ENCODE data around the gene SPOCK2. TPM values are rescaled to one million over a fixed set of nuclear protein-coding genes. Genes with fewer than 3 reads are reported as not detected.

The SPOCK2 gene
- total RNA-seq, 2 experiments from 2014 or later = 0.76 to 7.5 TPM

GRCh38 chr10:72098836-72099599, 10.7 kb upstream of the SPOCK2 start:
- peaks cover 14% of the 10 kb centered on the region; the same call in 1 of the 2 replicates for H3K36me3 ChIP-seq (ENCODE audit: insufficient read depth, low read length)
- H2AFZ ChIP-seq (ENCODE audit: low read length) = no peak overlapping the region
- CTCF ChIA-PET (ENCODE audit: unreplicated experiment) = no interaction called here
- no peaks in the 10 kb centered on the region for H3K9me2 ChIP-seq (ENCODE audit: insufficient read depth, low read length)
- no peak overlapping the region for H3K27ac ChIP-seq (ENCODE audit: low read depth, low read length, poor library complexity, severe bottlenecking)
- TF ChIP-seq, protein P1, sequence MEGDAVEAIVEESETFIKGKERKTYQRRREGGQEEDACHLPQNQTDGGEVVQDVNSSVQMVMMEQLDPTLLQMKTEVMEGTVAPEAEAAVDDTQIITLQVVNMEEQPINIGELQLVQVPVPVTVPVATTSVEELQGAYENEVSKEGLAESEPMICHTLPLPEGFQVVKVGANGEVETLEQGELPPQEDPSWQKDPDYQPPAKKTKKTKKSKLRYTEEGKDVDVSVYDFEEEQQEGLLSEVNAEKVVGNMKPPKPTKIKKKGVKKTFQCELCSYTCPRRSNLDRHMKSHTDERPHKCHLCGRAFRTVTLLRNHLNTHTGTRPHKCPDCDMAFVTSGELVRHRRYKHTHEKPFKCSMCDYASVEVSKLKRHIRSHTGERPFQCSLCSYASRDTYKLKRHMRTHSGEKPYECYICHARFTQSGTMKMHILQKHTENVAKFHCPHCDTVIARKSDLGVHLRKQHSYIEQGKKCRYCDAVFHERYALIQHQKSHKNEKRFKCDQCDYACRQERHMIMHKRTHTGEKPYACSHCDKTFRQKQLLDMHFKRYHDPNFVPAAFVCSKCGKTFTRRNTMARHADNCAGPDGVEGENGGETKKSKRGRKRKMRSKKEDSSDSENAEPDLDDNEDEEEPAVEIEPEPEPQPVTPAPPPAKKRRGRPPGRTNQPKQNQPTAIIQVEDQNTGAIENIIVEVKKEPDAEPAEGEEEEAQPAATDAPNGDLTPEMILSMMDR (conservative IDR thresholded peaks at IDR 0.05; ENCODE audit: low read length) = no peak
- TF ChIP-seq EZH2phosphoT487 (IDR thresholded peaks at IDR 0.05; ENCODE audit: borderline replicate concordance, low read depth, low read length) = no peak
- no peak for DNase-seq (ENCODE audit: low spot score)
- no peaks in the 10 kb centered on the region for H4K20me1 ChIP-seq (ENCODE audit: insufficient read depth, low read length)
- no peaks in the 10 kb centered on the region for H3K4me1 ChIP-seq (ENCODE audit: insufficient read depth, low read length, poor library complexity, severe bottlenecking)
- H3K4me3 ChIP-seq (ENCODE audit: low read depth, low read length, poor library complexity, severe bottlenecking) = no peak overlapping the region
- no TSS peak for BruUV-seq (replicated peaks)
- no peaks in the 10 kb centered on the region for H3K9me3 ChIP-seq (ENCODE audit: low read length)
- POLR2A ChIA-PET = interaction anchor here (0.6 kb wide), 1 partner anchor 163 kb away, joined by 12 read pairs; no protein-coding TSS in a partner anchor
- no peak overlapping the region for H3K4me2 ChIP-seq (ENCODE audit: low read length)
- intact Hi-C loops (cut with micrococcal nuclease; ENCODE audit: unreplicated experiment) = no loop called here
- no peaks in the 10 kb centered on the region for H3K79me2 ChIP-seq (ENCODE audit: insufficient read depth, low read depth, low read length)

DNA sequence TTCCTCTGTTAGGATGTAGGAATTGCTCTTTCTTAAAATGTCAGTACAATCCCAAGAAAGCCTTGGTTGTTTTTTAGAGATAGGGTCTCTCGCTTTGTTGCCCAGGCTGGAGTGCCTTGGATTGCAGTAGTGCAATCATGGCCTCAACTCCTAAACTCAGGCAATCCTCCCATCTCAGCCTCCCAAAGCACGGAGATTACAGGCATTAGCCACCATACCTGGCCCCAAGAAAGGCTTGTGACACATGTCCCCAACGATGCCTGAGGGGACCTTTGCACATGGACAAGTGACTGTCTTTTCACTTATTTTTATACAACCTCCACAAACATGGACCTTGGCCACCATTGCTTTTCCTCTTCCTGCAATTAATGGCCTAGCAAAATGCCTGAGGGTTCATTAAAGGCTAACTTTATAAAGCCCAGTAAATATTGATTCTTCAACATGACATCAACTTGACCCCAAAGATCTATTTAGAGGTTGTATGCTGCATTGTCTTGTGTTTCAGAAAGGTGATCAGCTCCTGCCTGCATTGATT, 10.0 kb upstream of the SPOCK2 start:
- H3K9me2 ChIP-seq (ENCODE audit: insufficient read depth, low read length) = no peaks in the 10 kb centered on the region
- no peak overlapping the region for H2AFZ ChIP-seq (ENCODE audit: low read length)
- no peaks in the 10 kb centered on the region for H3K4me1 ChIP-seq (ENCODE audit: insufficient read depth, low read length, poor library complexity, severe bottlenecking)
- no peak overlapping the region for H3K4me2 ChIP-seq (ENCODE audit: low read length)
- no TSS peak for BruUV-seq (replicated peaks)
- CTCF ChIA-PET (ENCODE audit: unreplicated experiment) = no interaction called here
- POLR2A ChIA-PET = interaction anchor here (0.6 kb wide), 1 partner anchor 164 kb away, joined by 12 read pairs; no protein-coding TSS in a partner anchor
- H3K36me3 ChIP-seq (ENCODE audit: insufficient read depth, low read length) = peaks cover 14% of the 10 kb centered on the region; the same call in 1 of the 2 replicates
- no peaks in the 10 kb centered on the region for H3K79me2 ChIP-seq (ENCODE audit: insufficient read depth, low read depth, low read length)
- no peak for DNase-seq (ENCODE audit: low spot score)
- no peak for TF ChIP-seq EZH2phosphoT487 (IDR thresholded peaks at IDR 0.05; ENCODE audit: borderline replicate concordance, low read depth, low read length)
- TF ChIP-seq, protein P1 (conservative IDR thresholded peaks at IDR 0.05; ENCODE audit: low read length) = no peak
- no peaks in the 10 kb centered on the region for H3K9me3 ChIP-seq (ENCODE audit: low read length)
- no peaks in the 10 kb centered on the region for H4K20me1 ChIP-seq (ENCODE audit: insufficient read depth, low read length)
- intact Hi-C loops (cut with micrococcal nuclease; ENCODE audit: unreplicated experiment) = no loop called here
- H3K4me3 ChIP-seq (ENCODE audit: low read depth, low read length, poor library complexity, severe bottlenecking) = no peak overlapping the region
- no peak overlapping the region for H3K27ac ChIP-seq (ENCODE audit: low read depth, low read length, poor library complexity, severe bottlenecking)

All from OCI-LY7 (cell line).